Astrocyte of the hippocampus (primary cell): ENCODE results near the gene CHAD.

Experiments used
- DNase-seq: peaks from one replicate; pipeline ENCODE4 v3.0.0; 2011; ENCODE audit warnings: low read depth, low spot score

CHAD gene

GRCh38 chr17:50458701-50459676 lies 9.7 kb downstream of the CHAD start:
- no peak for DNase-seq

GRCh38 chr17:50458270-50458669 lies 10.4 kb downstream of the CHAD start:
- DNase-seq = no peak

GRCh38 chr17:50457621-50458020 lies 11.1 kb downstream of the CHAD start:
- DNase-seq = no peak

GRCh38 chr17:50453901-50454300 lies 14.8 kb downstream of the CHAD start:
- no peak for DNase-seq

GRCh38 chr17:50452630-50453300 lies 15.9 kb downstream of the CHAD start:
- no peak for DNase-seq

GRCh38 chr17:50451943-50452629 lies 16.6 kb downstream of the CHAD start:
- no peak for DNase-seq

GRCh38 chr17:50448643-50449042 lies 20.0 kb downstream of the CHAD start:
- DNase-seq = no peak

- no peak for DNase-seq
Measured at GRCh38 chr17:50447870-50448595, 20.6 kb downstream of the CHAD start.

- no peak for DNase-seq
Measured at GRCh38 chr17:50445730-50446325, 22.9 kb downstream of the CHAD start.

GRCh38 chr17:50444841-50445715 lies 23.6 kb downstream of the CHAD start:
- DNase-seq = no peak

GRCh38 chr17:50443505-50443974 lies 25.1 kb downstream of the CHAD start:
- no peak for DNase-seq

- DNase-seq = no peak
Measured at GRCh38 chr17:50440838-50441829, 27.5 kb downstream of the CHAD start.

GRCh38 chr17:50440172-50440837 lies 28.4 kb downstream of the CHAD start:
- DNase-seq = no peak

GRCh38 chr17:50439008-50439407 lies 29.7 kb downstream of the CHAD start:
- no peak for DNase-seq

GRCh38 chr17:50437409-50437808 lies 31.3 kb downstream of the CHAD start:
- DNase-seq = no peak

- no peak for DNase-seq
Measured at GRCh38 chr17:50432125-50432762, 36.4 kb downstream of the CHAD start.

GRCh38 chr17:50430821-50431618 lies 37.7 kb downstream of the CHAD start:
- DNase-seq = no peak
